Measurements from ENCODE around the gene DIS3L2.

Gene DIS3L2

GRCh38 chr2:231951452-231952035, 10.0 kb upstream of the DIS3L2 start:
- no peak for DNase-seq (ENCODE audit: low read depth, low spot score)

GRCh38 chr2:231955758-231956472, 5.6 kb upstream of the DIS3L2 start:
- DNase-seq (ENCODE audit: low read depth, low spot score) = no peak

- DNase-seq (ENCODE audit: low read depth, low spot score) = no peak
Measured at GRCh38 chr2:231957913-231958763, 3.4 kb upstream of the DIS3L2 start.

GRCh38 chr2:231960810-231961348, 634 bp upstream of the DIS3L2 start:
- peak; percentile 5 for DNase-seq (ENCODE audit: low read depth, low spot score)

GRCh38 chr2:231965102-231965501, 3.6 kb downstream of the DIS3L2 start:
- DNase-seq (ENCODE audit: low read depth, low spot score) = no peak

GRCh38 chr2:231966886-231967285, 5.4 kb downstream of the DIS3L2 start:
- DNase-seq (ENCODE audit: low read depth, low spot score) = no peak

- no peak for DNase-seq (ENCODE audit: low read depth, low spot score)
Measured at GRCh38 chr2:231968820-231969219, 7.3 kb downstream of the DIS3L2 start.

- DNase-seq (ENCODE audit: low read depth, low spot score) = no peak
Measured at GRCh38 chr2:231970461-231970860, 8.9 kb downstream of the DIS3L2 start.

GRCh38 chr2:231975001-231975400, 13.5 kb downstream of the DIS3L2 start:
- no peak for DNase-seq (ENCODE audit: low read depth, low spot score)

GRCh38 chr2:231977430-231977829, 15.9 kb downstream of the DIS3L2 start:
- DNase-seq (ENCODE audit: low read depth, low spot score) = no peak

GRCh38 chr2:231984992-231985391, 23.5 kb downstream of the DIS3L2 start:
- no peak for DNase-seq (ENCODE audit: low read depth, low spot score)

GRCh38 chr2:231985823-231986261, 24.3 kb downstream of the DIS3L2 start:
- DNase-seq (ENCODE audit: low read depth, low spot score) = no peak

- no peak for DNase-seq (ENCODE audit: low read depth, low spot score)
Measured at GRCh38 chr2:231987124-231987727, 25.7 kb downstream of the DIS3L2 start.

- no peak for DNase-seq (ENCODE audit: low read depth, low spot score)
Measured at GRCh38 chr2:231988179-231988866, 26.8 kb downstream of the DIS3L2 start.

- DNase-seq (ENCODE audit: low read depth, low spot score) = no peak
Measured at GRCh38 chr2:231991664-231992063, 30.2 kb downstream of the DIS3L2 start.

GRCh38 chr2:231992888-231993287, 31.4 kb downstream of the DIS3L2 start:
- DNase-seq (ENCODE audit: low read depth, low spot score) = no peak

GRCh38 chr2:231996797-231997540, 35.5 kb downstream of the DIS3L2 start:
- no peak for DNase-seq (ENCODE audit: low read depth, low spot score)

GRCh38 chr2:231998046-231998445, 36.5 kb downstream of the DIS3L2 start:
- no peak for DNase-seq (ENCODE audit: low read depth, low spot score)

GRCh38 chr2:232000439-232000838, 38.9 kb downstream of the DIS3L2 start:
- no peak for DNase-seq (ENCODE audit: low read depth, low spot score)

GRCh38 chr2:232001073-232001472, 39.6 kb downstream of the DIS3L2 start:
- DNase-seq (ENCODE audit: low read depth, low spot score) = no peak
